Breast epithelium (tissue), 4 donors: ENCODE measurements around the gene PGBD5. TPM values are rescaled to one million over a fixed set of nuclear protein-coding genes. Genes with fewer than 3 reads are reported as not detected.

ENCODE experiments used
- DNase-seq, 2 donors: peaks; one replicate each; pipeline ENCODE4 v3.0.0-alpha.2; 2019; ENCODE audit warnings: low spot score in 2 of 2
- H3K27ac ChIP-seq, 2 donors: fragments of 200-600 bp; sonication (generic) in 1 of 2; one replicate each; pipeline ENCODE4 v1.5.1; 2016 to 2019; ENCODE audit warnings: mild to moderate bottlenecking in 1 of 2
- H3K27me3 ChIP-seq, 2 donors: fragments of 200-600 bp; sonication (generic) in 1 of 2; one replicate each; pipeline versions ENCODE4 v1.5.1 to v1.6.0; 2017 to 2019; ENCODE audit warnings: control low read depth in 1 of 2, mild to moderate bottlenecking in 1 of 2
- H3K36me3 ChIP-seq: fragments of 200-600 bp; one replicate; pipeline ENCODE4 v1.5.1; 2019
- H3K4me1 ChIP-seq, 2 donors: fragments of 200-600 bp; sonication (generic); one replicate each; pipeline ENCODE4 v1.5.1; 2016 to 2019; ENCODE audit warnings: control low read depth in 1 of 2
- H3K4me3 ChIP-seq, 3 donors: fragments of 200-600 bp; sonication (generic); 1 replicate in 2 of 3; 2 replicates in 1 of 3; pipeline ENCODE4 v1.5.1; 2016 to 2019; ENCODE audit warnings: mild to moderate bottlenecking in 3 of 3, moderate library complexity in 2 of 3
- H3K9me3 ChIP-seq, 2 donors: fragments of 200-600 bp; sonication (generic) in 1 of 2; one replicate each; pipeline ENCODE4 v1.5.1; 2016 to 2019; ENCODE audit warnings: control low read depth in 1 of 2
- POLR2A ChIP-seq: fragments of 450-650 bp; IDR thresholded peaks from one replicate; pipeline ENCODE4 v1.6.1; 2016; ENCODE audit warnings: antibody characterized with exemption, mild to moderate bottlenecking, moderate library complexity
- POLR2AphosphoS5 ChIP-seq, 3 donors: sonication (generic); formaldehyde crosslinking; IDR thresholded peaks; one replicate each; pipeline ENCODE4 v1.6.1; 2017; ENCODE audit warnings: antibody characterized with exemption in 3 of 3
- intact Hi-C: fragments of 100-400 bp; cut with DNase I; formaldehyde crosslinking; loops from one replicate; pipeline ENCODE4 v1.15.1; 2023; ENCODE audit warnings: low total_unique reads
- total RNA-seq, 3 donors: library from RNA; depleted of rRNA; stranded (reverse); fragments of >200 nt; gene quantifications; one replicate each; pipeline ENCODE4 v1.1.0, GENCODE V29; 2016
- TF ChIP-seq, protein P1 (sequence below), 3 donors: fragments of 450-650 bp; IDR thresholded peaks; one replicate each; pipeline ENCODE4 v1.5.1; 2016 to 2017; ENCODE audit warnings: antibody characterized with exemption in 3 of 3, mild to moderate bottlenecking in 3 of 3, moderate library complexity in 3 of 3

Gene PGBD5
- total RNA-seq, 3 donors from 2014 or later, result 0.48 to 0.98 (median 0.59) TPM

DNA sequence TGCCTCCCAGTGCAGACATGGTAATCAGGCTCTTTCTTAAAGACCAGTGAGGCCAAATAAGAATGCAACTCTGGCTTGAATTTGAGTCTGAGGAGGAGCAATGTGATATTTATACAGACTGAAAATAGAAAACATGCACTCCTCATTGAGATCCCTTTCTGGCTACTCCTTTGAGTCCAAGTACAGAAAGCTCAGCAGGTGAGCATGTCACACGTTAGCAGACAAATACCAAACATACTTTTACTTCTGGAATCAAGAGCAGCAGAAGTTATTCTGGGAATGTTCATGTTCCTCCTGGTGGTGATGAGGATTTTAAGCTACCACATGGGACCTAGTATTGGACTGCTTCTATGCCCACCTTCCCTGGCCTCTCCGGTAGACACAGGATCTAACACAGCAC is 48.3 kb downstream of the PGBD5 start:
- intact Hi-C loops, result no loop called here
- Histone ChIP-seq H3K9me3 (peaks cover 6 to 8% of the 10 kb centered on the region in 2 donors), H3K27ac (no peak overlapping the region), H3K4me1 (no peaks in the 10 kb centered on the region), H3K4me3 (no peak overlapping the region), H3K27me3 (no peaks in the 10 kb centered on the region), H3K36me3 (no peaks in the 10 kb centered on the region)
- TF ChIP-seq, protein P1, sequence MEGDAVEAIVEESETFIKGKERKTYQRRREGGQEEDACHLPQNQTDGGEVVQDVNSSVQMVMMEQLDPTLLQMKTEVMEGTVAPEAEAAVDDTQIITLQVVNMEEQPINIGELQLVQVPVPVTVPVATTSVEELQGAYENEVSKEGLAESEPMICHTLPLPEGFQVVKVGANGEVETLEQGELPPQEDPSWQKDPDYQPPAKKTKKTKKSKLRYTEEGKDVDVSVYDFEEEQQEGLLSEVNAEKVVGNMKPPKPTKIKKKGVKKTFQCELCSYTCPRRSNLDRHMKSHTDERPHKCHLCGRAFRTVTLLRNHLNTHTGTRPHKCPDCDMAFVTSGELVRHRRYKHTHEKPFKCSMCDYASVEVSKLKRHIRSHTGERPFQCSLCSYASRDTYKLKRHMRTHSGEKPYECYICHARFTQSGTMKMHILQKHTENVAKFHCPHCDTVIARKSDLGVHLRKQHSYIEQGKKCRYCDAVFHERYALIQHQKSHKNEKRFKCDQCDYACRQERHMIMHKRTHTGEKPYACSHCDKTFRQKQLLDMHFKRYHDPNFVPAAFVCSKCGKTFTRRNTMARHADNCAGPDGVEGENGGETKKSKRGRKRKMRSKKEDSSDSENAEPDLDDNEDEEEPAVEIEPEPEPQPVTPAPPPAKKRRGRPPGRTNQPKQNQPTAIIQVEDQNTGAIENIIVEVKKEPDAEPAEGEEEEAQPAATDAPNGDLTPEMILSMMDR (IDR thresholded peaks at IDR 0.05), result no peak
- TF ChIP-seq POLR2AphosphoS5 (IDR thresholded peaks at IDR 0.05) (no peak), POLR2A (no peak)
- DNase-seq, result no peak

DNA sequence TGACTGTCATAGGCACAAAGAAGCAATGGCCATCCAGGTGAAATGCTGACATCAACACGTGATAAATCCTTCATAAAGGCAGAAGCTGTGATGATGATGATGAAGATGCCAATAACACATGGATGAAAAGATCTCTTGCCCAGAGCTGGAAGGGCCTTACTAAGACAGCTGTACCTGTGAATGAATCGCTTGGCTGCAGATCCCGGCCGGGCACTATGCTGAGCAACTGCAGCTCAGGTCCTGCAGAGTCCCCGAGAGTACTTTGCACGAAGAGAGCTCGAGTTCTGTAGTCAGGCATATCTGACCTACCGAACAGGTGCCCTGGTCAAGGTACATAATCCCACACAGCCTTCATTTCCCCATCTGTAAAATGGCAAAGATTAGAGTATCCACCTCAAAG is 48.8 kb downstream of the PGBD5 start:
- Histone ChIP-seq H3K27ac (no peak overlapping the region), H3K4me3 (no peak overlapping the region), H3K36me3 (no peaks in the 10 kb centered on the region), H3K27me3 (no peaks in the 10 kb centered on the region), H3K9me3 (peaks cover 6 to 8% of the 10 kb centered on the region in 2 donors), H3K4me1 (no peaks in the 10 kb centered on the region)
- intact Hi-C loops, result no loop called here
- no peak for TF ChIP-seq POLR2AphosphoS5 (IDR thresholded peaks at IDR 0.05)
- TF ChIP-seq, protein P1 (IDR thresholded peaks at IDR 0.05), result no peak
- no peak for TF ChIP-seq POLR2A
- no peak for DNase-seq

DNA sequence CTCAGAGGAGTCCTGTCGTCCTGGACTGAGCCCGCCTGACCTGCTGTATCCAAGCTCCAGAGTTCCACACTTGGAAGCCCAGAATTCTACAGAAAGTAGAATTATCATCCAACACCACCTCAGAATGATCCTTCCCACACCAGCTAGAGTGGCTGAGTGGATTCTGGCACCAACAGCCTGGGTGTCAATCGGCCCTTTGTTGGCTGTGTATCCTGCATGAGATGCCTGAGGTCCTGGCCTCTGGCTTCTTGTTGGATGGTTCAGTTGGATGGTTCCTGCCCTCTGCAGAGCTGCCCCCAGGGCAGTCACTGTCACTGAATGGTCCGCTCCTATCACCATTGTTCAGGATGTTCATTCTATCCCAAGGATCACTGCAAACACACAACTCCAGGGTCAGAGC is 49.8 kb downstream of the PGBD5 start:
- Histone ChIP-seq H3K36me3 (no peaks in the 10 kb centered on the region), H3K9me3 (peaks cover 6 to 8% of the 10 kb centered on the region in 2 donors), H3K27ac (no peak overlapping the region), H3K4me1 (no peaks in the 10 kb centered on the region), H3K27me3 (no peaks in the 10 kb centered on the region), H3K4me3 (no peak overlapping the region)
- no peak for DNase-seq
- TF ChIP-seq POLR2AphosphoS5 (IDR thresholded peaks at IDR 0.05) (no peak), POLR2A (no peak)
- TF ChIP-seq, protein P1 (IDR thresholded peaks at IDR 0.05), result no peak
- intact Hi-C loops, result no loop called here

DNA sequence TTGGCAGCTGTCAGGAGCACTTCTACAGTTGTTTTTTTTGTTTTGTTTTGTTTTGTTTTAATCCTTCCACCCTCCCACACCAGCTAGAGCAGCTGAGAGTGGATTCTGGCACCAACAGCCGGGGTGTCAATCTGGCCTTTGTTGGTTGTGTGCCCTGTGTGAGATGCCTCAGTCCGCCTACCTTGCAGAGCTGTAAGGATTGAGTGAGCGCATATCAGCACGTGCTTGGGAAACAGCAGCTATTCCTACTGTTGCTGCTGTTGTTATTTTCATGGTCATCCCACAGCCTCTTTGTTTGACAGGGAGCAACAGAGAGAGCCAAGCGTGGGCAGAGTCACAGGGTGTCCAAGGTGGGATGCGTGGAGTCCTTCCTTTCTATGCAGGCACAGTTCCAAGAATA is 50.4 kb downstream of the PGBD5 start:
- intact Hi-C loops, result no loop called here
- no peak overlapping the region for H3K27ac ChIP-seq
- TF ChIP-seq, protein P1 (IDR thresholded peaks at IDR 0.05), result no peak
- no peak for TF ChIP-seq POLR2AphosphoS5 (IDR thresholded peaks at IDR 0.05)
- TF ChIP-seq POLR2A, result no peak

DNA sequence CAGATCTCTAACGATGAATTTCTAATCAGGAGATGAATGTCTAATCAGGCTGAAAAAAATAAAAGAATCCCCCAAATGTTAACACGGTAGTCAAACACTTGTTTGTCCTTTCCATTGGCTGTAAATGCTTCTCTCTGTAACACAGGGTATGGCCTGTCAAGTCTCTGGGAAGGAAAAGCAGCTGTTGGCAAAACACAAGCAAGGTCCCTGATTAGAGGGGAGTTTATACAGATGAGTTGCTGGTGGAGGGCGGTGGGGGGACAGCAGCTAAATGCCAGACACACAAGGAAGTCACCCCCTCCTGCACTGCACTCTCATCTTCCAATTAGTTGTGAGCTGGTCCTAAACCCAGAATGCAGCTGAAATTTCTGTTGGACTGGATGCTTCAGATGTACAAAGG is 51.0 kb downstream of the PGBD5 start:
- Histone ChIP-seq H3K27me3 (peaks cover 0 to 1% of the 10 kb centered on the region in 2 donors), H3K4me3 (no peak overlapping the region), H3K9me3 (peaks cover 6 to 8% of the 10 kb centered on the region in 2 donors), H3K4me1 (no peaks in the 10 kb centered on the region), H3K27ac (no peak overlapping the region), H3K36me3 (no peaks in the 10 kb centered on the region)
- TF ChIP-seq POLR2A (no peak), POLR2AphosphoS5 (IDR thresholded peaks at IDR 0.05) (no peak)
- TF ChIP-seq, protein P1 (IDR thresholded peaks at IDR 0.05), result no peak
- no peak for DNase-seq
- intact Hi-C loops, result no loop called here

More for the DNA sequence above, 50.4 kb downstream of the PGBD5 start:
- Histone ChIP-seq H3K36me3 (no peaks in the 10 kb centered on the region), H3K4me3 (no peak overlapping the region), H3K9me3 (peaks cover 6 to 8% of the 10 kb centered on the region in 2 donors), H3K4me1 (no peaks in the 10 kb centered on the region), H3K27me3 (no peaks in the 10 kb centered on the region)
- DNase-seq, result no peak
